Sigmoid colon (tissue), 4 donors: ENCODE data around the gene GAREM1.

Source experiments
- EP300 ChIP-seq, 4 donors: sonication (generic); formaldehyde crosslinking; IDR thresholded peaks; one replicate each; pipeline ENCODE4 v1.6.1; 2017; ENCODE audit warnings: antibody characterized with exemption in 4 of 4
- POLR2A ChIP-seq, 2 donors: fragments of 450-650 bp; IDR thresholded peaks; one replicate each; pipeline ENCODE4 v1.6.1; 2016; ENCODE audit warnings: antibody characterized with exemption in 2 of 2, mild to moderate bottlenecking in 2 of 2, moderate library complexity in 2 of 2
- POLR2AphosphoS5 ChIP-seq, 4 donors: sonication (generic); formaldehyde crosslinking; IDR thresholded peaks; one replicate each; pipeline ENCODE4 v1.6.1; 2017; ENCODE audit warnings: antibody characterized with exemption in 4 of 4
- TF ChIP-seq, protein P1 (sequence below), 4 experiments: fragments of 450-650 bp in 3 of 4; fragments of 200-600 bp in 1 of 4; IDR thresholded peaks; one replicate each; pipeline ENCODE4 v1.5.1; 2016 to 2019; ENCODE audit warnings: antibody characterized with exemption in 4 of 4, mild to moderate bottlenecking in 3 of 4, moderate library complexity in 2 of 4

DNA sequence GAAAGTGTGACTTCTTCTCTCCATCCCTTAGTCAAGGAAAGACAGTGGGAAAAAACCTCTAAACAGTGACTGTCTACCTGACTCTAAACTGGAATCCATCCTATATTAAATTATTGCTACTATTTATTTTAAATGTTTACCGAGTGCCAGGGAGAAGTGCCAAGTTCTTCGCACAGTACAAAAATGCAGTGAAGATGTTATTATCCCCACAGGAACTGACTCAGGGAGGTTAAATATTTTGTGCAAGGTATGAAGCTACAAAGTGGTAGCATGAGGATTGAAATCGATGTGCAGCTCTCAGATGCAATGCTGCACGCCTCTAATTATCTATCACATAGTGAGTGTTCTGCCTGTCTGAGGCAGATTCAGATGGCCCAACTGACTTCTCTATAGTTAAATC, 189.8 kb downstream of the GAREM1 start:
- TF ChIP-seq, protein P1, sequence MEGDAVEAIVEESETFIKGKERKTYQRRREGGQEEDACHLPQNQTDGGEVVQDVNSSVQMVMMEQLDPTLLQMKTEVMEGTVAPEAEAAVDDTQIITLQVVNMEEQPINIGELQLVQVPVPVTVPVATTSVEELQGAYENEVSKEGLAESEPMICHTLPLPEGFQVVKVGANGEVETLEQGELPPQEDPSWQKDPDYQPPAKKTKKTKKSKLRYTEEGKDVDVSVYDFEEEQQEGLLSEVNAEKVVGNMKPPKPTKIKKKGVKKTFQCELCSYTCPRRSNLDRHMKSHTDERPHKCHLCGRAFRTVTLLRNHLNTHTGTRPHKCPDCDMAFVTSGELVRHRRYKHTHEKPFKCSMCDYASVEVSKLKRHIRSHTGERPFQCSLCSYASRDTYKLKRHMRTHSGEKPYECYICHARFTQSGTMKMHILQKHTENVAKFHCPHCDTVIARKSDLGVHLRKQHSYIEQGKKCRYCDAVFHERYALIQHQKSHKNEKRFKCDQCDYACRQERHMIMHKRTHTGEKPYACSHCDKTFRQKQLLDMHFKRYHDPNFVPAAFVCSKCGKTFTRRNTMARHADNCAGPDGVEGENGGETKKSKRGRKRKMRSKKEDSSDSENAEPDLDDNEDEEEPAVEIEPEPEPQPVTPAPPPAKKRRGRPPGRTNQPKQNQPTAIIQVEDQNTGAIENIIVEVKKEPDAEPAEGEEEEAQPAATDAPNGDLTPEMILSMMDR (IDR thresholded peaks at IDR 0.05), result no peak
- no peak for TF ChIP-seq POLR2AphosphoS5 (IDR thresholded peaks at IDR 0.05)
- TF ChIP-seq EP300 (IDR thresholded peaks at IDR 0.05), result no peak
- no peak for TF ChIP-seq POLR2A (IDR thresholded peaks at IDR 0.05)
